GM10847 (cell line): ENCODE data around the gene NFIB.

ENCODE experiments used
- POLR2A ChIP-seq: IDR thresholded peaks from 2 replicates; pipeline ENCODE4 v1.6.1; 2011; ENCODE audit not compliant: insufficient read length; ENCODE audit errors: extremely low read depth

NFIB gene

DNA sequence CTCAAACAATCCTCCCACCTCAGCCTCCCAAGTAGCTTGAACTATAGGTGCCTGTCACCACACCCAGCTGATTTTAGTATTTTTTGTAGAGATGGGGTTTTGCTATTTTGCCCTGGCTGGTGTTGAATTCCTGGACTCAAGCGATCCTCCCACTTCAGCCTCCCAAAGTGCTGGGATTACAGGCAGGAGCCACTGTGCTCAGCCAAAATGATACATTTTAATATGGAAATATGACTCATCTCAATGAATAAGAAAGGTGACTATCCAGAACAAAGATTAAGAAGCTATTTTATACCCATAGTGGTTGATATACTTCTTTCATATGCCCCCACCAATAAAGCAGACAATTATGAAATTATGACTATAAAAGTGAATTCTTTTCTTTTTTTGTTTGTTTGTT is 166.2 kb downstream of the NFIB start:
- no peak for TF ChIP-seq POLR2A

GRCh38 chr9:14146201-14146874 is 167.6 kb downstream of the NFIB start:
- no peak for TF ChIP-seq POLR2A

DNA sequence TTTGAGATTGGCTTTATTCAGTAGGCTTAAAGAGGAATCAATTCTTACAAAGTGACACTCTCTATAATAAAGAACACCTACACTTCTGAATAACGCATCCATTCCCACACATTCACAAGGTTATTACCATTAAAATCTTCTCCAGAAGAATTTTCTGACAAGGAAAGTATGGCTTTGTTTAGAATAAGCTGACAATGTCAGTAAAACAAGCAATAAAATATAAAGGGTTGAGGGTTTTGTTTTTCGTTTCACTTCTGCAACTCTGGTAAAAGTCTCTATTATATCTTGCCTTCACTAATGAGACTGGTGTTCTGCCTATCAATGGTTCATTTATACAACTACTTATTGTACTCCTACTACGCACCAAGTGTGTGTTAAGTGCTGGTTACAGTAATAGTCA is 169.7 kb downstream of the NFIB start:
- TF ChIP-seq POLR2A = no peak

GRCh38 chr9:14141699-14142098 is 172.2 kb downstream of the NFIB start:
- no peak for TF ChIP-seq POLR2A

DNA sequence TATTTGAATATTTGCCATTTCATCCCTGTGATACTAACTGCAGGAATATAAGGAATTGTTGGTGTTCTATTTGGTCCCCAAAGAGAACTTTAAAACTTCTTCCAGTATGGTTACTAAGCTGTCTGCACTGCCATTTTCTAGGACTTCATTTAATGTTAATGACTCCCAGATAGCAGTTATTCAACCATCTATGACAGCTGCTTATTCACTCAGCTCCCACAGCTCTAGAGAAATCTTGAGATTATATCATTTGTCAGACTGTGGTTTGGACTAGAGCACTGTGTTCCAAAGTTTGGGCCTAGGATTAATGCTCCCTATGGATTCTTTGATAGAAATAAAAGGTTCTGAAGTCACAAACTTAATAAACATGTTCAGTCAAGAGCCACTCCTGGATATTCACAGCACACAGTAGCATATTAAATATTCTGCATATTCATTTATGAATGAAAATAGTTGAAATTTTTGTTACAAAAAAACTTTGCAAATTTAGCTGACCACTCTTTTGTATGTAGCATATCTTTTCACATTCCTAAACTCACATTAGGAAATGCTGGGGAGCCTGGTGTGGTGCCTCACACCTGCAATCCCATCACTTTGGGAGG is 173.7 kb downstream of the NFIB start:
- TF ChIP-seq POLR2A = no peak

GRCh38 chr9:14139287-14139686 is 174.7 kb downstream of the NFIB start:
- TF ChIP-seq POLR2A = no peak

DNA sequence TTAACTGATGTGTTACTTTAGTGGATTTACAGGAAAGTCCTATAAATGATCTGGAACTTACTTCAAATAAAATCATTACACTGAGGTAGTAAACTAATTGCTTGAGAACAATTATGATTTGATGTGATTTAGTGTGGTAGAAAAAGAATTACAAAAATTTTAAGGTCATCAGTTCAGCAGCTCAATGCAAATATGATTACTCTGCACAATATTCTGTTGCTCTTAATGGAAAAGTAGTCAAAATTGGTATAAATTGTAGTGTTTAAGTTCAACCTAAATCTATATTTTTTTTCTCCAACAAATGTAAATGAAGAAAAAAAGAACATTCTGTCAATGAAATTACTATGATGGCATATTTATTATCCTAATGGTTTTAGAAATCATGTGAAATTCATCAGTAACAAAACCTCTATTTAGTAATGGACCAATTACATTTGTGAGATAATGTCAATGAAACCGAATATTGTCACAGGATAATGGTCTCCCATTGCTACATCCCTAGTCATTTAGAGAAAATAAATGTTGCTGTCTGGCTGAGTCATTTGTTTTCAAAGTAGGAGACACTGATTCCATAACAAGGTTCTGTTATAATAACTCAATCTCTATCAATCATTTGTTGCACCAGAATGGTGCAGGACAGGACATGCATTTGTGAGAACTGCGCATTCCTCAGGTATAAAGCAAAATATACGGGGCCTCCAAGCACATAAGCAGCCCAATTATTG is 177.1 kb downstream of the NFIB start:
- no peak for TF ChIP-seq POLR2A

DNA sequence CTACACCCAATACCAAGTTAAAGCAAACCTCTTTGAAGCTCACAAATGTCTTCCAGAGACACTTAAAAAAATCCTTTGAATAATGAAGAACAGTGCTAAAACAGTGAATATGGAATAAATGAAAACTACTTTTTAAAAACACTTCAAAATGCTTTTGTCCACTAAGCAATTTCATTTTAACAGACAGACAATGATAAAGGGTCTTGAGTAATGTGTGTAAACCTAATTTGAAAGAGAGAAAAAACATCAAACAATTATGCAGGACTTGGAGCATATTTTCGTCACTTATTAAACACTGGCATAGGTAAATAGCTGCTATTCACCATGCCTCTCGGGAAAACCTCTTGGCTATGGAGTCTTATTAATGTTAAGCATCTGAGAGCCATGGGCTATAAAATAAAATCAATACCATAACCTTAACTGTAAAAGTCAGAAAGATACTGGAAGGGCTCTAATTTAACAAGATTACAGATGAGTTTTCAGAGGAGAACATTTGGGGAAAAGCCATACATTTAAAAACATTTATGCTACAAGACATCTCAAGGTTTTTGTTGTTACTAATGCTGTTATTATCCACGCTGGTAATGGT is 177.8 kb downstream of the NFIB start:
- no peak for TF ChIP-seq POLR2A

DNA sequence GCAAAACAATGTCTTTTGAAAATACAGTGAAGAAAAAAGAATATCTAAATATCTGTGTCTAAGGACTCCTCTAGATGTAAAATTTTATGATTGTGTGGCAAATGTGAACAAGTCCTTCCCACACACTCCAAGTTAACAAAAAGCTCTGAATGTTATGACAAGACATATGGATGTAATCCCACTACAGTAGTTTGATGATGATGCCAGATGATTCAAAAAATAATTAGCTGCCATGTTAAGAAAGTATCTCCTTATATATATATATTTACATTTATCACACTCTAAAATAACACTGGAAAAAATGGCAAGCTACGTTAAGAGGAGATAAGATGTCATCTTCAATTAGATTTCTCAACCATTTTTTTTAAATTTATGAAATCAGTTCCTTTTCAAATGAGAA is 178.5 kb downstream of the NFIB start:
- TF ChIP-seq POLR2A = no peak

GRCh38 chr9:14133394-14133793 is 180.5 kb downstream of the NFIB start:
- TF ChIP-seq POLR2A = no peak

GRCh38 chr9:14132775-14133174 is 181.2 kb downstream of the NFIB start:
- TF ChIP-seq POLR2A = no peak

DNA sequence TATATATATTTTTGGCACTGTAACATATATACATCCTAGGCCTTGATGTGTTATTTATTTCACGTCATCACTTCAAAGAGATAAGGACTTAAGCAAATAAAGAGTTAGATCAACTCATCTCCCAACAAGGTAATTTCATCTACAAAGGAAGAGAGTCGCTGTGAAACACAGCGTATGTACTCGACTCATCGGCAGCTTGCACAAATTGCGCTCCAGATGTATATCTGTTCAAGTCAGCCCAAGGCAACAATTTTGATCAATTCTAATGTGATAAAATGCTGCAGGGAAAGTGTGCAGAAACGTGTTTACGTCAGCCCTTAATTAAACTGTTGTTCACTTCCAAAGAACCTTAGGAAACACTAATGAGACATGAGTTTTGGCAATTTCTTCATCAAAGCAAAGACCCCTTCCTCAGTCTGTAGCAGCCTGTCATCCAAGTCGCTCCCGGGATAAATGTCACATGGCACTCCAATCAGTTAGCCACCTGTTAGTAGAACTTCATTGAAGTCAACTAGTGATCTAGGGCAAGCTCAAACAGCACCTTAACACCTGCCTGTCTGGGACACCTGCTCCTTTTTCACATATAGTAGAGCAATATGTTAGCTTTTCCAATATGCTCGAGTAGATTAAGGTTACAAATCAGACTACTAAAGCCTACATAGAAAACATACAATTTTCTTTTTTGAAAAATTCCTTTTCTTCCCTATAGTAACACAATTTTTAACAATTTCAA is 182.4 kb downstream of the NFIB start:
- no peak for TF ChIP-seq POLR2A

- TF ChIP-seq POLR2A = no peak
Observed at GRCh38 chr9:14127656-14128055, 186.3 kb downstream of the NFIB start.

DNA sequence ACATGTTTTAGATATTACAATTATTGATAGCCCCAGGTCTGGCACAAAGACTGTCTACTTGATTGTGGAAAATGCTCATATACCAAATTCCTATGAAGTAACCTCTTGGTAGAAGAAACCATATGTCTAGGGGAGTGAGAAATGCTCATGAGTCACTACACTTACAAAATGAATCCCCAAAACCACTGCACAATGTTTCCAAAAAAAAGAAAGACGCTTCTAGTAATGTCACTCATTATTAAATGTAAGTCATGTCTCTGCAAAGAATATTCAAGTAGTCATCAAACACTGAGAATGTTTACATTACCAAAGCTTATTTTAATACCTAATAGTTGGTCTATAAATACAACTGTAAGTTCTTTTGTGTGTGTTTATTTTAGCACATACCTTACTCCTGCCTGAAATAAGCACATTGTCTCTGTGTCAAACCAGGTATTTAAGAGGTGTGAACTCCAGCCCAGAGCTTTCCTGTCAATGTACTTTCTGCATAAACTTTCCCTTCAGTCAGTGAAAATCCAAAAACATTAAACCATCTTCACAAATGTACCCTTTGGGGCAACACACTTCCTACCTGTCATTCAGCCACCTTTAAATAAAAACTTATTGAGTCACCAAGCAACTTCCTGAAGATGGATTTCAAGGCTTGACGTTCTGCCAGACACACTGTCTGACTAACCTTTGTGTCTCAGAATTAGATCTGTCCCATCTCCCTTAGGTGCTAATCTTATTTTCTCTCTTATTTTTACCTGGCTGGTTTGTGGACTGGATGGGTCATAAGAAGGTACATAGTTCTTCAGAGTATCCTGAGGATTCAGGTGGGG is 194.0 kb downstream of the NFIB start:
- no peak for TF ChIP-seq POLR2A

- TF ChIP-seq POLR2A = no peak
Observed at GRCh38 chr9:14112226-14112625, 201.7 kb downstream of the NFIB start.
